Spleen (tissue), 13 donors: ENCODE measurements around the gene ARMS2. TPM values are rescaled to one million over a fixed set of nuclear protein-coding genes. Genes with fewer than 3 reads are reported as not detected.

Experiments used
- DNase-seq: peaks from one replicate; pipeline ENCODE4 v3.0.0-alpha.2; 2020
- H3K27ac ChIP-seq, 8 donors: fragments of 200-600 bp; sonication (generic) in 7 of 8; 1 replicate in 4 of 8; 2 replicates in 4 of 8; pipeline versions ENCODE4 v1.5.0 to v1.8.0; 2016 to 2021; ENCODE audit warnings: inconsistent platforms in 4 of 8, mild to moderate bottlenecking in 4 of 8, moderate library complexity in 1 of 8
- H3K27me3 ChIP-seq, 7 donors: fragments of 200-600 bp; sonication (generic) in 6 of 7; replicated peaks in 1 of 7; 1 replicate in 4 of 7; 2 replicates in 3 of 7; pipeline versions ENCODE4 v1.5.0 to v1.8.0; 2016 to 2021; ENCODE audit warnings: inconsistent platforms in 3 of 7, mild to moderate bottlenecking in 1 of 7
- H3K36me3 ChIP-seq, 6 donors: fragments of 200-600 bp; sonication (generic) in 5 of 6; 1 replicate in 4 of 6; 2 replicates in 2 of 6; pipeline versions ENCODE4 v1.5.0 to v1.8.0; 2016 to 2021; ENCODE audit warnings: inconsistent platforms in 2 of 6
- H3K4me1 ChIP-seq, 6 donors: fragments of 200-600 bp; sonication (generic) in 5 of 6; 1 replicate in 3 of 6; 2 replicates in 3 of 6; pipeline versions ENCODE4 v1.5.0 to v1.8.0; 2016 to 2021; ENCODE audit warnings: inconsistent platforms in 3 of 6
- H3K4me3 ChIP-seq, 8 donors: fragments of 200-600 bp; sonication (generic) in 7 of 8; 1 replicate in 4 of 8; 2 replicates in 4 of 8; pipeline versions ENCODE4 v1.5.0 to v1.8.0; 2016 to 2021; ENCODE audit warnings: inconsistent platforms in 4 of 8, mild to moderate bottlenecking in 4 of 8, moderate library complexity in 2 of 8
- H3K9me3 ChIP-seq, 8 donors: fragments of 200-600 bp; sonication (generic) in 7 of 8; 1 replicate in 4 of 8; 2 replicates in 4 of 8; pipeline versions ENCODE4 v1.5.0 to v1.8.0; 2016 to 2021; ENCODE audit warnings: inconsistent platforms in 4 of 8
- POLR2A ChIP-seq, 3 donors: fragments of 450-650 bp; IDR thresholded peaks; one replicate each; pipeline ENCODE4 v1.5.1; 2017; ENCODE audit warnings: antibody characterized with exemption in 3 of 3, mild to moderate bottlenecking in 1 of 3
- POLR2AphosphoS5 ChIP-seq, 3 donors: sonication (generic); formaldehyde crosslinking; IDR thresholded peaks; one replicate each; pipeline ENCODE4 v1.5.1; 2017; ENCODE audit warnings: antibody characterized with exemption in 3 of 3
- WGBS, 5 donors: extraction: QIAGEN DNeasy Blood & Tissue Kit in 3 of 5; methylation state at CpG; one replicate each; pipeline versions ENCODE4 v1.1.5 to v1.1.7; 2013 to 2018; 5-methylcytosine and 5-hydroxymethylcytosine counted together
- intact Hi-C: fragments of 100-400 bp; cut with DNase I; formaldehyde crosslinking; loops from one replicate; pipeline ENCODE4 v1.15.0; 2023; ENCODE audit warnings: low total_unique reads
- long read RNA-seq, 2 donors: transcript quantifications; one replicate each; lab custom pipeline, GENCODE V29; 2026
- polyA plus RNA-seq, 3 donors: library from polyadenylated mRNA; stranded (reverse); fragments of 200-250 nt; gene quantifications; one replicate each; pipeline ENCODE4 v1.2.1, GENCODE V29; 2013
- total RNA-seq, 7 donors: library from RNA; depleted of rRNA in 3 of 7; stranded (reverse); fragments of >200 nt in 3 of 7; fragmentation: NEBNext Ultra II Directional in 4 of 7; extraction: Animal tissue kit (Norgen Biotek cat#: 25700) in 4 of 7; gene quantifications; one replicate each; pipeline versions ENCODE4 v1.1.0 to v1.2.1, GENCODE V29; 2016 to 2021
- TF ChIP-seq, protein P1 (sequence below), 11 experiments: fragments of 200-600 bp in 7 of 11; fragments of 450-650 bp in 4 of 11; sonication (generic) in 4 of 11; IDR thresholded peaks in 8 of 11; conservative IDR thresholded peaks in 3 of 11; 1 replicate in 7 of 11; 2 replicates in 4 of 11; pipeline versions ENCODE4 v1.4.0 to v1.8.0; 2016 to 2021; ENCODE audit warnings: antibody characterized with exemption in 11 of 11, inconsistent platforms in 4 of 11, mild to moderate bottlenecking in 1 of 11
- donor health status: healthy with polysubstance abuse.
- donor health status: DM: no; HTN: no; CAD: no; lungs with moderate emphysema.
- donor health status: DM: no; HTN: no; CAD: no.
- donor health status: Bipolar disorder and iron deficiency.
- donor health status: healthy.
- donor health status: DM: no; HTN: no; CAD: no.
- donor health status: DM: yes; HTN: yes; CAD: no.

Gene ARMS2
- not detected for total RNA-seq
- not detected for polyA plus RNA-seq
- long read RNA-seq, donor 1, result 0 reads
- long read RNA-seq, donor 2, result 0 reads

GRCh38 chr10:122454603-122455080, at the start of gene ARMS2:
ARMS2 (plus strand) TSS chr10:122454653; CDS start chr10:122454728, 75 bp downstream.
- Histone ChIP-seq H3K4me1 (peaks cover 0 to 8% (median 3%) of the 10 kb centered on the region in 6 donors), H3K4me3 (no peak within 1 kb of the TSS), H3K27ac (no peak within 1 kb of the TSS), H3K36me3 (no peaks in the 10 kb centered on the region), H3K27me3 (peaks cover 0 to 90% (median 14%) of the 10 kb centered on the region in 7 donors), H3K9me3 (no peaks in the 10 kb centered on the region)
- 79 to 92% (median 85%) methylated on average over 7 of the region's 7 CpGs for WGBS, 5 donors
- intact Hi-C loops, result no loop called here
- no peak for DNase-seq
- TF ChIP-seq POLR2AphosphoS5 (IDR thresholded peaks at IDR 0.05) (no peak), POLR2A (IDR thresholded peaks at IDR 0.05) (no peak)
- TF ChIP-seq, protein P1, sequence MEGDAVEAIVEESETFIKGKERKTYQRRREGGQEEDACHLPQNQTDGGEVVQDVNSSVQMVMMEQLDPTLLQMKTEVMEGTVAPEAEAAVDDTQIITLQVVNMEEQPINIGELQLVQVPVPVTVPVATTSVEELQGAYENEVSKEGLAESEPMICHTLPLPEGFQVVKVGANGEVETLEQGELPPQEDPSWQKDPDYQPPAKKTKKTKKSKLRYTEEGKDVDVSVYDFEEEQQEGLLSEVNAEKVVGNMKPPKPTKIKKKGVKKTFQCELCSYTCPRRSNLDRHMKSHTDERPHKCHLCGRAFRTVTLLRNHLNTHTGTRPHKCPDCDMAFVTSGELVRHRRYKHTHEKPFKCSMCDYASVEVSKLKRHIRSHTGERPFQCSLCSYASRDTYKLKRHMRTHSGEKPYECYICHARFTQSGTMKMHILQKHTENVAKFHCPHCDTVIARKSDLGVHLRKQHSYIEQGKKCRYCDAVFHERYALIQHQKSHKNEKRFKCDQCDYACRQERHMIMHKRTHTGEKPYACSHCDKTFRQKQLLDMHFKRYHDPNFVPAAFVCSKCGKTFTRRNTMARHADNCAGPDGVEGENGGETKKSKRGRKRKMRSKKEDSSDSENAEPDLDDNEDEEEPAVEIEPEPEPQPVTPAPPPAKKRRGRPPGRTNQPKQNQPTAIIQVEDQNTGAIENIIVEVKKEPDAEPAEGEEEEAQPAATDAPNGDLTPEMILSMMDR (IDR thresholded peaks at IDR 0.05 in 8 of 11, conservative IDR thresholded peaks at IDR 0.05 in 3 of 11), result no peak

DNA sequence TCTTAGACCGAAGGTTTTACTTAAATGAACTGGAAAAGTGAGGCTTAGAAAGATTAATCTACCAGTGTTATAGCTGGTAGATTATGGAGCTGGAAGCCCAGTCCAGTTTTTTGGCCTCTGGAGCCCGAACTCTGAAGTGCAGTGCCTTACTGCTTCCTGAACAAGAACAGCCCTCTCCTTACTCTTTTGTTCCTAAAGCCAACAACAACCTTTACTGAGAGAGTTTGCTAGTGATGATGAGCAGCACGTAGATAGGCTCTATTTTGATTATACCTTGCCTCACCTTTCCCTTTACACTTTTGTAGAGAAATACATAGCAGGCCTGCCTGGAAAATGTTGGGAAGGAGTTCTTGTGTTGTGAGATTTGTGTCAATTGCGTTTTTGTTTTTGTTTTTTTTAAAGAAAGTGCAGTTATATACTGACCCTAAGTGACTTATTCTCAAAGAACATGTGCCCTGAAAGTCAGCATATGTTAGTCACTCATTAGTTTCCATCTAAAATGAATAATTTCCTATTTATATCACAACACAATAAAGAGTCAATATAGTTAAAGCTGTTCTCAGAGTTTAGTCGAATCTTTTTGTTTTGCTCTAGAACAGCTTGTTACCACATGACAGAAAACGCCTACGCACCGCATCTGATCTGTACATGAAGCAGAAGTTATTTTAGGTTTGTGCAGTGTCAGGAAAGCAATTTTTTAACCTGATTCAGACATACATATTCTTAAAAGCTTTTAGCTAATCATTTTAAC, 46.9 kb upstream of the ARMS2 start:
- H3K27ac ChIP-seq, result peak overlapping the region in 1 of 8 donors; percentile 46
- WGBS, 5 donors, result 69 to 78% (median 75%) methylated on average over 8 of the region's 8 CpGs

GRCh38 chr10:122413327-122413726, 41.1 kb upstream of the ARMS2 start:
- Histone ChIP-seq H3K4me3 (no peak overlapping the region), H3K9me3 (no peaks in the 10 kb centered on the region), H3K27ac (no peak overlapping the region), H3K36me3 (peaks cover 0 to 65% (median 12%) of the 10 kb centered on the region in 6 donors), H3K27me3 (no peaks in the 10 kb centered on the region), H3K4me1 (peaks cover 0 to 30% (median 22%) of the 10 kb centered on the region in 6 donors)
- no peak for DNase-seq
- intact Hi-C loops, result no loop called here
- TF ChIP-seq, protein P1 (IDR thresholded peaks at IDR 0.05 in 8 of 11, conservative IDR thresholded peaks at IDR 0.05 in 3 of 11), result no peak
- no peak for TF ChIP-seq POLR2A (IDR thresholded peaks at IDR 0.05)
- TF ChIP-seq POLR2AphosphoS5 (IDR thresholded peaks at IDR 0.05), result no peak

More for the DNA sequence above, 46.9 kb upstream of the ARMS2 start:
- no peak overlapping the region for H3K4me3 ChIP-seq
- H3K9me3 ChIP-seq, result no peaks in the 10 kb centered on the region
- no peaks in the 10 kb centered on the region for H3K27me3 ChIP-seq
- DNase-seq, result no peak
- peaks cover 0 to 66% (median 9%) of the 10 kb centered on the region in 6 donors for H3K36me3 ChIP-seq
- no peak for TF ChIP-seq POLR2AphosphoS5 (IDR thresholded peaks at IDR 0.05)
- TF ChIP-seq POLR2A (IDR thresholded peaks at IDR 0.05), result no peak
- TF ChIP-seq, protein P1 (IDR thresholded peaks at IDR 0.05 in 8 of 11, conservative IDR thresholded peaks at IDR 0.05 in 3 of 11), result no peak
- H3K4me1 ChIP-seq, result peaks cover 0 to 14% (median 4%) of the 10 kb centered on the region in 6 donors
- intact Hi-C loops, result no loop called here

DNA sequence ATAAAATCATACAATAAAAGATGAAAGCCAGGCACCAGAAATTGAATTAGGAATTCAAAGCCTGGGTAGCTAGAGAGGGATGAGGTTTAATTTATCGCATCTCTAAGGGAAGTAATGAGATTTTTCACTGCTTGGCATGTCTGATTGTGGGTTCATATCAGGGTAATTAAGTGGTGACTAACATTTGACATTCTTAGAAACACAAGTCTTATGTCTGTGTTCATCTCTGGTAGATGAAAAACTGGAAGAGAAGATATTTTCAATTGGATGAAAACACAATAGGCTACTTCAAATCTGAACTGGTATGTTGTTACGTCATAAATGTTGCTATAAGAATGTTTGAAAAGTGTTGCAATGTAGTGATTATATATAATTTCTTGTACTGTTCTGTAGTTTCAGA, 36.8 kb upstream of the ARMS2 start:
- Histone ChIP-seq H3K27me3 (no peaks in the 10 kb centered on the region), H3K36me3 (peaks cover 0 to 65% (median 11%) of the 10 kb centered on the region in 6 donors), H3K4me3 (no peak overlapping the region), H3K9me3 (no peaks in the 10 kb centered on the region), H3K4me1 (peaks cover 5 to 73% (median 31%) of the 10 kb centered on the region in 6 donors), H3K27ac (peak overlapping the region in 5 of 8 donors; percentile 50 to 81 (median 59))
- intact Hi-C loops, result no loop called here
- TF ChIP-seq POLR2AphosphoS5 (IDR thresholded peaks at IDR 0.05) (no peak), POLR2A (IDR thresholded peaks at IDR 0.05) (no peak)
- TF ChIP-seq, protein P1 (IDR thresholded peaks at IDR 0.05 in 8 of 11, conservative IDR thresholded peaks at IDR 0.05 in 3 of 11), result no peak
- 77 to 93% (median 89%) methylated on average over 2 of the region's 2 CpGs for WGBS, 5 donors
- no peak for DNase-seq
